ENCODE measurements around the gene ARCN1.
A peak's percentile ranks its signal among the peaks of the same experiment; 100 is the strongest.
"Not testable (repeated sequence)": the region's sequence is repeated elsewhere in the genome, so short reads cannot be mapped to it uniquely, and the experiment has no call there.

The ARCN1 gene

DNA sequence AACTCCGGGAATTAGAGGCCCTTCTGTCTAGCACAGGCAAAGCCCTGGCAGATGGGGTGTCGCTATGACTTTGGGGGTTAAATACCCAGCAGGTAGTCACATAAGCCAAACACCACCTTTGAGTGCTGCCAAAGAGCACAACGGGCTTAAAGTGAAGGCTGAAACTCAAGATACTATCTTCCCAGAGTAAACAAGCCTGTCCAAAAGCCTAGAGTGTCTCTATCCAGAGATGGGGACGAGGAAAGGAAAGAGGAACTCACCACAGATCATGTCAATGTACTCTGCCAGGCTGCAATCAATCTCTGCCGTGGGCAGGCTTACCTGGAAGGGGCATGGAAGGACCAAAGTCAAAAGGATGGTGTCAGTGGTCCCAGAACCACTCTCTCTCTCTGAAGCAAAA is 26.7 kb upstream of the ARCN1 start:
- no peak for DNase-seq

DNA sequence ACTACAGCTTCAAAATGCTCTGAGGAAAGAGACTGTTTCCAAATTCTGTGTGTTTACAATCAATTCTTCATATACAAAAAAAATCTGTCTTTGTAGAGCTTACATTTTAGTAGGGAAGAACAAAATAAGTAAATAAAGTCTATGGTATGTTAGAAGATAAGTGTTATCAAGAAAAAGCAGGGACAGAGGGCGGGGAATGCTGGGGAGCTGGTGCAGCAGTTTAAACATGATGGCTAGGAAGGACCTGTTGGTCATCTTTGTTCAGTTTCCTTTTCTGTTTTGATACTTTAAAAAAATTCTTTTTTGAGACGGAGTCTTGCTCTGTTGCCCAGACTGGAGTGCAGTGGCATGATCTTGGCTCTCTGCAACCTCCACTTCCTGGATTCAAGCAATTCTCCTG is 25.1 kb upstream of the ARCN1 start:
- no peak for DNase-seq

DNA sequence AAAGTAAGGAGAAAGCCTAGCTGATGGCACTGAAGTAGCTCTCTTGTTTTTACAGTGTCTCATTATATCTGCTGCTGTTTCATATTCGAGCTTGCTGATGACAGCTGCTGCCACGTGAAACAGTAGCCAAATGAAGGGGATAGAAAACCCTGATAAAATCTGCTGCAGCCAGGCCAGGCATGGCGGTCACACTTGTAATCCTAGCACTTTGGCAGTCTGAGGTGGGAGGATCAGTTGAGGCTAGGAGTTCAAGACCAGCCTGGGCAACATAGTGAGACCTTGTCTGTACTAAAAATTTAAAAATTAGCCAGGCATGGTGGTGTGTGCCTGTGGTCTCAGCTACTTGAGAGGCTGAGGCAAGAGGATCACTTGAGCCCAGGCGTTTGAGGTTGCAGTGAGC is 19.9 kb upstream of the ARCN1 start:
- DNase-seq: no peak

DNA sequence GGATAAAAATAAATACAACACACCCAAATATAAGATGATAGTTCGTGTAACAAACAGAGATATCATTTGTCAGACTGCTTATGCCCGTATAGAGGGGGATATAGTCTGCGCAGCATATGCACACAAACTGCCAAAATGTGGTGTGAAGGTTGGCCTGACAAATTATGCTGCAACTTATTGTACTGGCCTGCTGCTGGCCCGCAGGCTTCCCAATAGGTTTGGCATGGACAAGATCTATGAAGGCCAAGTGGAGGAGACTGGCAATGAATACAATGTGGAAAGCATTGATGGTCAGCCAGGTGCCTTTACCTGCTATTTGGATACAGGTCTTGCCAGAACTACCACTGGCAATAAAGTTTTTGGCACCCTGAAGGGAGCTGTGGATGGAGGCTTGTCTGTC is 11.4 kb upstream of the ARCN1 start:
- no peak for DNase-seq

DNA sequence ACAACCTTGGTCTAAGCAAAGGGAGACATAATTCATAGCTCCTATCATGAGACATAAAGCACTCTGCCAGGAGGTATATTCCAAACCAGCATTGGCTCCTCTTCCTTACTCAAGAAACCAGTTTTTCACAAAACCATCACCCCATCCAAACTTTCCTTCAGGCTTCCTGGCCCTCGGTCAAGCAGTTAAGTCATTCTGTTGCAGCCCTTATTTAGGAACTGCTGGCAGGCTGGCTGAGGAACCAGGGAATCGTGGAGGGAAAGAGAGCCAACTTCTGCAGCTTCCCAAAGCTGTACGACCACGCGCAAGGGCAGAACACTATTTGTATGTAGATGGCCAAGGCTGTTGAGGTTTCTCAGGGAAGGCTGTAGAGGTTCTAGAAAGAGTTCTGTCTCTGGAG is 7.2 kb upstream of the ARCN1 start:
- no peak for DNase-seq

DNA sequence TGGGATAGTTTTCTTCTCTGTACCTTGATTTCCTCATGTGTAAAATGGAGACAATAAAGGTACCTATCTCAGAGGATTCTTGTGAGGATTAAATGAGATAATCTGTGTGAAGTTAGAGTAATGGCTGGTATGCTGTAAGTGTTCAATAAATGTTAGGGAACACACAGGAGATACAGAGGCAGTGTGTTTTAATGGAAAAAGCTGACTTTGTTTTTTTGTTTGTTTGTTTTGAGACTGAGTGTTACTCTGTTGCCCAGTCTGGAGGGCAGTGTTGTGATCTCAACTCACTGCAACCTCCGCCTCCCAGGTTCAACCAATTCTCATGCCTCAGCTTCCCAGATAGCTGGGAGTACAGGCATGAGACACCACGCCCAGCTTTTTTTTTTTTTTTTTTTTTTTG is 2.5 kb upstream of the ARCN1 start:
- DNase-seq: no peak

DNA sequence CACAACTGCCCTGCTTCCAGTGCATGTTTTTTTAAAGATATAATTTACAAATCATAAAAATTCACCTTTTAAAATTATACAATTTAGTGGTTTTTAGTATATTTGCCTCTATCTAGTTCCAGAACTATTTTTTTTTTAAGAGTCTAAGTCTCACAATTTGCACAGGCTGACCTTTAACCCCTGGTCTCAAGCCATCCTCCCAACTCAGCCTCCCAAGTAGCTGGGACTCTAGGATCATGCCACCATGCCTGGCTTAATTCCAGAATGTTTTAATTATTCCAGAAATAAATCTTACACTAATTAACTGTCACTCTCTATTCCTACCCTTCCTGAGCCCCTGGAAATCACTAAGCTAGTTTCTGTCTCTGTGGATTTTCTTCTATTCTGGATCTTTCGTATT is 1.4 kb upstream of the ARCN1 start:
- DNase-seq: no peak

DNA sequence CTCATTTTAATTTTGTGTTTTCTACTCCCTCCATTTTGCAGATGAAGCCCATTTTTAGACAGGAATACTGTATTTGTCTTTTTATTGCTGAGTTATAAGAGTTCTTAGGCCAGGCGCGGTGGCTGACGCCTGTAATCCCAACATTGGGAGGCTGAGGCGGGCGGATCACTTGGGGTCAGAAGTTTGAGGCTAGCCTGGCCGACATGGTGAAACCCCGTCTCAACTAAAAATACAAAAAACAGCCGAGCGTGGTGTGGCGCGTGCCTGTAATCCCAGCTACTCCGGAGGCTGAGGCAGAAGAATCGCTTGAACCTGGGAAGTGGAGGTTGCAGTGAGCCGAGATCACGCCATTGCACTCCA is 528 bp upstream of the ARCN1 start:
- DNase-seq: peak in 1 of 2 donors; percentile 4

DNA sequence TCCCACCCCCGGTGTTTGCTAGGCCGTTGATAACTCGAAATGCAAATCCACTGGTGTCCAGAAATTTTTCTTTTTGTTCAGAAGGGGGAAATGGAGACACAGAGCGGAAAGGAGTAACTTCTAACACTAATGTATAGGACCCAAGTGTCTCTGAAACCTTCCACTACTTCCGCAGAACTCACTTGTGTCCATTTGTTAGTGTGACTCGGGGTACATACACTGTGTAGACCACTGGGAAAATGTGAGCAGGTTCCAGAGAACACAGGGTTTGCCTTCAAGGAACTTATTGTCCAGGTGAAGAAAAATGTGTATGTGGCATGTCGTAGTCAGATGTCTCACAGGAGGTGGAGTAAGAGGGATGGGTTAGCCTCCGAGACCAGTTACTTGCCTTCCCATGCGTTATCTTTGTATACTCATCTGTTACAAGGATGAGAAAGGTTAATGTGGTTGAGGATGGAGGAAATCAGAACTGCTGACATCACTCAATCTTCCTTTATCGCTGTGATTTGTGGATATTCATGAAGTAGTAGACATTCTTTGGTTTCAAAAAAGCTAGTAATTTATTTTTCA is 857 bp downstream of the ARCN1 start:
- peak; percentile 10 to 19 for DNase-seq

DNA sequence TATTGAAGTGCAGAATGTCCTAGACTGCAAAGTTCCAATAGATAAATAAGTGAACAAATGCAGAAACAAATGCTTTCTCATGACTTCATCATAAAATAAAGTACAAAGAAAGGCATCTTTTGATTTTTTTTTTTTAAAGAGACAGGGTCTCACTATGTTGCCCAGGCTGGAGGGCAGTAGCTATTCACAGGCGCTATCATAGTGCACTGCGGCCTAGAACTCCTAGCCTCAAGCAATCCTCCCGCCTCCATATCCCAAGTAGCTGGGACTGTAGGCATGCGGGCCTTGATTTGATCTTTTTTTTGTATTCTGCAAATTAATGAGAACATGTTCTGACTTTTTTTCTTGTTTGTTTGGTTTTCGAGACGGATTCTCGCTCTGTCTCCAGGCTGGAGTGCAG is 2.4 kb downstream of the ARCN1 start:
- DNase-seq: no peak

DNA sequence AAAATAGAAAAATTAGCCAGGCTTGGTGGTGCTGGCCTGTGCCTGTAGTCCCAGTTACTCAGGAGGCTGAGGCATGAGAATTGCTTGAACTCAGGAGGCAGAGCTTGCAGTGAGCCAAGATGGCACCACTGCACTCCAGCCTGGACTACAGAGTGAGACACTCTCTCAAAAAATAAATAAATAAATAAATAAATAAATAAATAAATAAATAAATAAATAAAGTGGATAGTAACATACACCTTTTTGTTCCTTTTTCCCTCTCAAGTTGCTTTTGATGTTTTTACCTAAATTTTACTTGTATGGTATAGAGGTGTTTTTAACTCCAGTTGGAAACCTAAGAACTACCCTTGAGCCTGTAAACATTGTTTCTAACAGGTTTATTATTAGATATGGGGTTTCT is 5.8 kb downstream of the ARCN1 start:
- not testable (repeated sequence) for DNase-seq

DNA sequence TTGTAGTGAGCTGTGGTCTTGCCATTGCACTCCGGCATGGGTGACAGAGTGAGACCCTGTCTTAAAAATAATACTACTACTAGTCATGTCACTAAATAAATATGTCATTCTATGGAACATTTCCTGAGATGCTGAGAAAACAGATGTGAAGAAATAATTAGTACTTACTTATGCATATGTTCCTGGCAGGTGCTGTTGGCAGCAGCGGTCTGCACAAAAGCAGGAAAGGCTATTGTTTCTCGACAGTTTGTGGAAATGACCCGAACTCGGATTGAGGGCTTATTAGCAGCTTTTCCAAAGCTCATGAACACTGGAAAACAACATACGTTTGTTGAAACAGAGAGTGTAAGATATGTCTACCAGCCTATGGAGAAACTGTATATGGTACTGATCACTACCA is 8.8 kb downstream of the ARCN1 start:
- no peak for DNase-seq

DNA sequence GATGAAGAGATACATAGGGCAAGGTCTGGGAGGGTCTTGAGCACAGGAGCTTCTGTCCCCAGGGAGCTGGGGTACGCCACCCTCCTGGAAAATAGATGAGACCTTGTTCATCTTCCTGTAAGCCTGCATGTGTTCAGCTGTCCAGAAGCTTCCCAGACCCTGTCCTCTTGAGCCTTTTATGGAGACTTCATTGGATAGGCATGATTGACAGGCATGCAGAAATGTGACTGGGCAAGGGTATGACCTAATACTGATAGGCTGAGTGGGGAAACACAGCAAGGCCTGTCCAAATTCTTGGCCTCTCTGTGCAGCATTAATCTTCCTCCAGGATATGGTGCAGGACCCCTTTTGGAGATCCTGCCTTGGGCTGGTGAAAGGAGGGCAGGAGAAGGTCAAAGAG is 15.7 kb downstream of the ARCN1 start:
- no peak for DNase-seq

DNA sequence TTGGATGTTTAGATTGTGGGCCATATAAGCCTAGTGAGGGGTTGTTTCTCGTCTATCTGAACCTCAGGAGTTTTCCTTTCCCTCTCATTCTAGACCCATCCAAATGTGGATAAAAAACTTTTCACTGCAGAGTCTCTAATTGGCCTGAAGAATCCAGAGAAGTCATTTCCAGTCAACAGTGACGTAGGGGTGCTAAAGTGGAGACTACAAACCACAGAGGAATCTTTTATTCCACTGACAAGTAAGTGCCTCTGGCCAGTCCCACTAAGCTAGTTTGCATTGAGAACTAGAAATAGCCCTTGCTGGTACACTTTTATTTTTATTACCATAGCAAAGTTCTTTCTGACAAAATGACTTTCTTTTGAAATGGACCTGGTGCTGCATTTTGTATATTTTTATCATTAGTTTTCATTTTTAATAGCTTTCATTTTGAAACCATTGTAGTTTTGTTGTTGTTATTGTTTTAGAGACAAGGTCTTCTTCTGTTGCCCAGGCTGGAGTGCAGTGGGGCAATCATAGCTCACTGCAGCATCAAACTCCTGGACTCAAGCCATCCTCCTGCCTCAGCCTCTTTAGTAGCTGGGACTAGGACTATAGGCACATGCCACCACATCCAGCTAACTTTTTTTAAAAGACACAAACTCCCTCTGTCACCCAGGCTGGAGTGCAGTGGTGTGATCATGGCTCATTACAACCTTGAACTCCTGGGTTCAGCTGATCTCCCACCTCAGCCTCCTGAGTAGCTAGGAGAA is 20.6 kb downstream of the ARCN1 start:
- no peak for DNase-seq

DNA sequence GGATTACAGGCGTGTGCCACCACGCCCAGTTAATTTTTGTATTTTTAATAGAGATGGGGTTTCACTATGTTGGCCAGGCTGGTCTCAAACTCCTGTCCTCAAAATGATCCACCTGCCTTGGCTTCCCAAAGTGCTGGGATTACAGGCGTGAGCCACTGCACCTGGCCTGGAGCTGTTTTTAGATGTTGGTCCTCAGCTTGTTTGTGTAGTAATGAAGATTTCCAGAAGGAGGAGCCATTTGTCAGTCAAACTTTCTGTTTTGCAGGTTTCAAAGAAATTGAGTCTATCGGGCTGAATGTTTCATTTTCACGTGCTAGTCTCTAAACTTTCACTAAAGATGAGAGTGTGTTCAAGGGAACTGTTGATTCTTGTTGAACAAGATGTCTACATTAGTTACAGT is 22.8 kb downstream of the ARCN1 start:
- not testable (repeated sequence) for DNase-seq

DNA sequence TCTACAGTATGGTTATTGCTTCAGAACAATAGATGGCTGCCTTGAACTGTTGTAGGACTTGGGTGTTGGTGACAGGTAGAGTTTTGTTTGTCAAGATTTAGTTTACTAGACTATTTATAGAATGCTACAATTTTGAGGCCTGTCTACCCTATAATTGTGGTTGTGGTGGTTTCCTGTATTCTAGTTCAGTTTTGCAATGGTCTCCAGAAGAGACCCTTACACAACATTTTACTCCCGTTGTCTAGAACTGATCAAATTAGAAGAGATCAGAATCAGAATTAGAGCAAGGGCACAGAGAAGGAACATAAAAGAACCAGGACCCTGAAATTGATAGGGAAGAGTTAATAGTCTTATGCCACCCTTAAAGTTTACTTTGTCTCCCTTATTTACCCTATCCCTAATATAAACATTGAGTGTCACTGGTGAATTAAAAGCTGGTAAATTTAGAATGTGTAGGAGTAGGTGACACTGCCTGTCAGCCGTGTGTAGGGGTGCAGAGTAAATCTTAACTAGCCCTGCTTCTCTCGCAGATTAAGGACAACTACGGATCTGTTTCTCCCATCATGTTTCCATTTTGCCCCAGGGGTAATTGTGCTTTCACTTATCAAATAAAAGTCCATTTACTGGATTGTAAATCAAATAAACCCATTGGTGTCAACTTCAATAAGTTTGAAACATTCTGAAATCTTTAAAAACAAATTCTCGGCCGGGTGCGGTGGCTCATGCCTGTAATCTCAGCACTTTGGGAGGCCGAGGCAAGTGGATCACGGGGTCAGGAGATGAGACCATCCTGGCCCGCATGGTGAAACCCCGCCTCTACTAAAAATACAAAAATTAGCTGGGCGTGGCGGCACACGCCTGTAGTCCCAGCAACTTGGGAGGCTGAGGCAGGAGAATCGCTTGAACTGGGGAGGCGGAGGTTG is 24.3 kb downstream of the ARCN1 start:
- DNase-seq: no peak

DNA sequence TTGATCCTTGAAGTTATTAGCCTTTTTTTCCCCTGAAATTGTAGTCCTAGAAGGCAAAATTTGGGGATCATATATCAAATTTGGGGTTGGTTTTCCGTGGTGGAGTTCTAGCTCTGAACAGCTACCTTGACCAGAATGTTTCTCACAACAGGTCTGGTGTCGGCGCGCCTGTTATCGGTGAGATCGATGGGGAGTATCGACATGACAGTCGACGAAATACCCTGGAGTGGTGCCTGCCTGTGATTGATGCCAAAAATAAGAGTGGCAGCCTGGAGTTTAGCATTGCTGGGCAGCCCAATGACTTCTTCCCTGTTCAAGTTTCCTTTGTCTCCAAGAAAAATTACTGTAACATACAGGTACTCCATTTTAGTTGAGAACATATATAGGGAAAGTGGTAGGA is 25.3 kb downstream of the ARCN1 start:
- no peak for DNase-seq

DNA sequence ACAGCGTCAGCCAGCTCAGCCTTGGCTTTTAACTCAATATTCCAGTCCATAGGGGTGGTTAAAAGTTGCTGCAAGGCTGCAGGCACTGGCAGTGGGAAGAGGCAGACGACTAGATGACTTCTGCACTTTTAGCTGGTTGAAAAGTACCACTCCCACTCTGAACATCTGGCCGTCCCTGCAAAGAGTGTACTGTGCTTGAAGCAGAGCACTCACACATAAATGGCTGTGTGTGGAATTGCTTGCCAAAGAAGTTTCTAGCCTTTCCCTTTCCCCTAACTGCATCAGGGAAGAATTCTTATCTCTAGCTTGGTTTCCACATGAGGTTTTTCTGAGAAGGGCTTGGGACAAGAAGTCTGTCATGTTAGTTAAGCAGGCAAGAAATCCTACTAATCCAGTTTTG is 30.1 kb downstream of the ARCN1 start:
- DNase-seq: no peak

DNA sequence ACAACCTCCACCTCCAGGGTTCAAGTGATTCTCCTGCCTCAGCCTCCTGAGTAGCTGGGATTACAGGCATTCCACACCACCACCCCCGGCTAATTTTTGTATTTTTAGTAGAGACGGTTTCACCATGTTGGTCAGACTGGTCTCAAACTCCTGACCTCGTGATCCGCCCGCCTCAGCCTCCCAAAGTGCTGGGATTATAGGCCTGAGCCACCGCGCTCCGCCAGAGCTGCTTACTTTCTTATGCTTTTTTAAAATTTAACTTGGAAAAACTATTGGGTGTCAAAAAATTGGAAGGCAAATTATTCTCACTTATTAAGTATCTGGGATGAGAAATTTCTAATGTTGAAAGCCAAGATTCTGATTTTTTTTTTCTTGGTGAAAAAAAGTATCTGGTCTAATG is 31.5 kb downstream of the ARCN1 start:
- not testable (repeated sequence) for DNase-seq

DNA sequence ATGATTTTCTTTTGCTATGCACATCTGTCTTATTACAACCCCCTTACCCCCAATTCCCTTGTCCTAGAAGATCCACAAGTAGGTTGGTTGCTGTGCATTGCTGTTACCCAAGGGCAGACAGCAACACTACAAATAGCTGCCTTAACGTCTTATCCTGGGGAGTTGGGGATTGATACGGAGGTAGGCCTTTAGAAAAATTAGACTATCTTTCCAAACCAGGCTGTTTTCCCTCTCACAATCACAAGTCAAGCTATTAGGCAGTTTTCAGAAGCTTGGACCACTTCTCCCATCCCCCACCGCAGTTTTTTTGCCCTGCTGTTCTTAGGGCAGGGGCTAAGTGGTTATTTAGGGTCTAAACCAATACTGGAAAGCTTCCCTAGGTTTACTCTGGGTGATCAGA is 32.4 kb downstream of the ARCN1 start:
- no peak for DNase-seq

DNA sequence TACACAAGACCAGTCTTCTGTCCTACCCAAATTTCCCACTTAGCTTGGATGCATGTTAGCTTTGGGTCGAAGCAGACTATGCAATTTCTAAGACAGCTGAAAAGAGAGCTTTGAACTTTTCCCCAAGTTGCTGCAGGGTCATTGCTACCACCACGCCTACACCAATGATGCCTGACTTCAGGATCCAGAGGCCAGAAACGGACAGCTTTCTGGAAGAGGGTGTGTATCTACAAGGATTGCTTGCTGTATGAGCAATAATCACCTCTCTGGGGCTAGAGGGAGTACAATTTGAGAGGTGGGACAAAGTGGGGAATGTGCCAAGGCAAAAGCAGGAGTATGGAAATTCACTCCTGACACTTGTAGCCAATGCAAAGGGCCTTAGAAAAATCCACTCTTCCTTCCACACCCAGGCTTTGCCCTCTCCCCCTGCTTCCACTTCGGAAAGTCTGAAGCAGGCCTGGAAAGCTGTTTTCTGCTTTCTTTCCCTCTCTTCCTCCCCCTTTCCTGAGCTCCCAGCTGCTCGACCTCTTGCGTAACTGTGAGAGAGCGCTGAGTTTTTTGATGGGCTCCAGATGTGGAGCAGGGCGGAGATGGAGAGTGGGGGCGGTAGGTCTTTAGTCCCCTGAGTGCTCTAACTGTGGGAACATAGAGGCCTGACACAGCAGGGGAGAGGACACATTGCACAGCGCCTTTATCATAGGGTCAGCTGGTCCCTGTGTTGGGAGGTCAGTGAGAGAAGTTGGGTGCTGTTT is 33.1 kb downstream of the ARCN1 start:
- DNase-seq: no peak

DNA sequence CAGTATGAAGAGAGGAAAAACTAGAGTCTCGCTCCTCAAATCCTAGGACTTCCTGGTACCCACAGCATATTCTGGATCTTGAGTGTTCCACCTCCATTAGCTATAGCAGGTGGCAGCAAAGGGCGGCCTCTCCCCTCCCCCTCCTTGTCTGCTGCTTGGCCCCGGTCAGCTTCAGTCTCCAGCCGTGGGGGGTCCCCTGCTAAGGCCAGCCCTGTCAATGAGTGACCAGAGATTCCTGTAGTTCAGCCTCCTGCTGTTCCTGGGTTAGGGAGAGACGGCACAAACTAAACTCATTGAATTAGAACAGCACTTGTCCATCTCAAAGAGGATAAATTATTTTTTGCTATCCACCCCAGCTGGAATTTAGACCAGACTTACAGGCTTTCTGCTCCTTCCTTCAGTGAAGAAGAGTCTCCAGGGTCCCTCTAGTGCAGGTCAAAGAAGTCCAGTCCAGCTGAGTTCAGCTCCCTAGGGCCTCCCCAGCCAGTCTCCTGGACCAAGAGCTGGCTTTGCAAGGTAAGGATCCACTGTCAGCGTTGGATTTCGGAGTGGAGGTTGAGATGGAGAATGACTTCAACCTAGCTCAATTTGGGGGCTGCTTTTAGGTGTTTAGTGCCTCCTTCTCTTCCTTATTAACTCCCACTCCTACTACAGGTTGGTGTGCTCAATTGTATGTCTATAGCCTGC is 34.1 kb downstream of the ARCN1 start:
- no peak for DNase-seq

DNA sequence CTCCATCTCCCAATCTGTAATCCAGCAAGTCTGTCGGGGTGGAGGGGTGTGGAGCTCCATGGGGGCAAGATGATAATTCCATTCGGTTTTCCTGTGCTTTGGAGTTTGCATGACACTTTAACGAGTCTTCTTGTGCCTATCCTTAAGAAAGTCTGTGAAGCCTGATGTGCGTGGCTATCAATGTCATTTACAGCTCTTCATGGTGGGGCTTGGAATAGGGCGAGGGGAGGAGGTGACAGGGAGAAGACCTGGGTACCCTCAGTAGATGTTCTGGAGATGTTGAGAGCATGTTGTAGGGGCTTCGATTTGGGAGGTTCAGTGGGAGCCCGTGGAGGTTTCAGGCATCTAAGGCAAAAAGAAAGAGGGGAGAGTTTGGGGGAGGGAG is 34.6 kb downstream of the ARCN1 start:
- no peak for DNase-seq
